ENCODE measurements around the gene ECM2.

The ECM2 gene

DNA sequence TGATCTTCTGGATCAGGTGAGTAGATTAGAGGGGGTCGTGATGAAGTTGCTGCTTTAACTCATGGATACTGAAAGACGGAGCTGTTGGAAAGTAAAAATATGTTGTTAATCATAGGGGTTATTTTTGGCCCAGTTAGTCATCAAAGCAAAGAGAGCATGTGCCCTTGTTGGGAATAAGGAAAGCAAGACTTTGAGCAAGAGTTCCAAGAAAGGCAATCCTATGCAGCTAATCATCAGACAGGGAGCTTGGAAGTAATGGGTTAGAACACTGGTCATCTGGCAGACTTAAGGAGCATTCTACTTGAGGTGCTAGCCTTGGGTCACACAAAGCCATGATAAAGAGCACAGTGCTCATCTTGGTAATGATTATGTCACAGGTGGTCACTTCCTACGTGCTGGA is 71.8 kb downstream of the ECM2 start:
- no peak for DNase-seq (ENCODE audit: low read depth)

DNA sequence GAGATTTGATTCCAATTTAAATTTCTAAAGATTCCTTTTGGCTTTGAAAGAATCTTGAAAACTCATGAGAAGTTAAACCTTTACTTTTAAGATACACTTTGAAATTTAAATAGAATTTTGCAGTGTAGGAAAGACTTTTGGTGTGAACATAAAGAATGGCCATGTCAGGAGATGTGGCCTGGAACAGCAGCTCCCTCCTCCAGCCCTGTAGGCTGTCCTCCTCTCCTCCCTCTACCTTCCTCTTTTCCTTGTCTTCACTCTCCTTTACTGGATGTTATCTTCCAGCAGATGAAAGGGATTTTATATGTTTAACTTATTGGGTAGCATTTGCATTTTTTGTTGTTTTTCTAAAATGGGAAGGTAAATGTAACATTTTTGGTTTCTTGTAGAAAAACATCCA is 72.4 kb downstream of the ECM2 start:
- no peak for DNase-seq (ENCODE audit: low read depth)

DNA sequence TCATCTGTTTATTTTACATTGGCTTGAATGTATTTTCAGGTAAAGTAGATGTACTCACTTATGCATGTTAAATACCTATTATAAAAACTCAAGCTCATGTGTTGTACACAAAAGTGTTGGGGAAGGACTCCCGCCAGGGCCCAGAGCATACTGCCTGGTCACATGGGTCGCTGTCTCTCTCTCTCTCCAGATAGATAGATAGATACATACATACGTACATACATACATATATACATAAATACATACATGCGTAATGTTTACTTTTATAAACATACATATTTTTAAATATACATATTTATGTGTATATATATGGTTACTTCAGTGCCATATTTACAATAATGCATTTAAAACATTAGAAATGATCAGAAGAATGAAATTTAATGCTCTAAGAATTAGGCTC is 78.2 kb downstream of the ECM2 start:
- DNase-seq (ENCODE audit: low read depth), result no peak

DNA sequence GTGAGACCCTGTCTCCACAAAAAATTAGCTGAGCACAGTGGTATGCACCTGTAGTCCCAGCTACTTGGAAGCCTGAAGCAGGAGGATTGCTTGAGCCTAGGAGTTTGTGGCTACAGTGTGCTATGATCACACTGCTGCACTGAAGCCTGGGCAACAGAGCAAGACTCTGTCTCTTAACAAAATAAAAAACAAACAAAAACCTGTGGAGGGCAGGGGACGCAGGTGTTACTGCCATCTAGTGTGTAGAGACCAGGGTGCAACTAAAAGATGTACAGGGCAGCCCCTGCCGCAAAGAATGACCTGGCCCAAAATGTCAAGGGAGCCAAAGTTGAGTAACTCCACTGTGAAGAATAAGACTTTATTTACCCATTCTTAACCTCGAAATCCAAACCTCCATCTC is 80.6 kb downstream of the ECM2 start:
- DNase-seq (ENCODE audit: low read depth), result no peak

DNA sequence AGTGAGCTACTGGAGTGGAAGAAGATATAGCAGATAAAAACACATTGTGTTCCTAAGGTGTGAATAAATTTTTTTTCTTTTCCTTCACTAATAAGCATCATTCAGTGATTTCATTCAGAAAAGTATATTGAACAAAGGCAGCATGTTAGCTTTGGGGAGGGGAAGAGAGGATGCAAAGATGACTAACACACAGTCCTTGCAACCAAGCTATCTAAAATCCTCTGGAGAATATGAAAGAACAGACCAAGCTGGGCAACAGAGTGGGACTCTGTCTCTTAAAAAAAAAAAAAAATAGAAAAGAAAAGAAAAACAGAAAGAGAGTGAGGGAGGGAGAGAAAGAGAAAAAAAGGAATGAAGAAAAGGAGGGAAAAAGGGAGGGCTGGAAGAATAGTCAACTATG is 89.3 kb downstream of the ECM2 start:
- DNase-seq (ENCODE audit: low read depth), result no peak

Data from activated T-cell treated with anti-CD3 and anti-CD28 coated beads for 24 hours (primary cell).